CD4-positive, alpha-beta T cell (primary cell): ENCODE results near the gene PPDPF. TPM values are rescaled to one million over a fixed set of nuclear protein-coding genes. Genes with fewer than 3 reads are reported as not detected.

ENCODE experiments used
- ATAC-seq: fragments of 200-7000 bp; cut with Tn5 transposase; one replicate; pipeline ENCODE4 v1.10.0; 2022; ENCODE audit warnings: mild to moderate bottlenecking; ENCODE audit not compliant: poor library complexity
- CTCF ChIA-PET: fragments of 350-600 bp; sonication (Branson Sonifier 250); formaldehyde crosslinking; loops from one replicate; lab custom pipeline; 2021; ENCODE audit warnings: antibody characterized with exemption, inconsistent platforms; lab: Charles Lee
- POLR2A ChIA-PET: fragments of 350-600 bp; sonication (Branson Sonifier 250); formaldehyde crosslinking; loops from one replicate; lab custom pipeline; 2021; ENCODE audit warnings: antibody characterized with exemption, inconsistent platforms; lab: Charles Lee
- DNase-seq, 14 experiments: peaks; one replicate each; pipeline ENCODE4 v3.0.0-alpha.2; 2013 to 2020; ENCODE audit warnings: mixed read lengths in 2 of 14
- H3K27ac ChIP-seq, 2 donors: one replicate each; pipeline versions ENCODE4 v1.5.1 to v1.7.0; 2013; ENCODE audit warnings: low read length in 2 of 2, low read depth in 1 of 2, mild to moderate bottlenecking in 1 of 2
- H3K27me3 ChIP-seq, 2 experiments: 1 replicate in 1 of 2; 2 replicates in 1 of 2; pipeline versions ENCODE4 v1.6.1 to v1.7.0; 2013; ENCODE audit warnings: low read length in 2 of 2, control low read depth in 1 of 2, mild to moderate bottlenecking in 1 of 2, moderate library complexity in 1 of 2; ENCODE audit not compliant: insufficient read depth in 2 of 2, control insufficient read depth in 1 of 2
- H3K36me3 ChIP-seq: one replicate; pipeline ENCODE4 v1.6.1; 2013; ENCODE audit warnings: low read length, control low read depth; ENCODE audit not compliant: insufficient read depth
- H3K4me1 ChIP-seq: one replicate; pipeline ENCODE4 v1.6.1; 2013; ENCODE audit warnings: low read length, control low read depth; ENCODE audit not compliant: insufficient read depth
- H3K4me3 ChIP-seq: one replicate; pipeline ENCODE4 v1.5.1; 2013; ENCODE audit warnings: mild to moderate bottlenecking, low read length, moderate library complexity
- H3K9me3 ChIP-seq, 2 experiments: 1 replicate in 1 of 2; 2 replicates in 1 of 2; pipeline versions ENCODE4 v1.6.1 to v1.7.0; 2013; ENCODE audit warnings: low read length in 2 of 2, mild to moderate bottlenecking in 2 of 2, control low read depth in 1 of 2, moderate library complexity in 1 of 2; ENCODE audit not compliant: control insufficient read depth in 1 of 2, insufficient read depth in 1 of 2
- H3K27ac Mint-ChIP-seq: one replicate; pipeline ENCODE4 v1.8.0; 2020; ENCODE audit warnings: mixed read lengths
- H3K27me3 Mint-ChIP-seq: one replicate; pipeline ENCODE4 v1.8.0; 2021; ENCODE audit warnings: mixed read lengths
- H3K36me3 Mint-ChIP-seq: one replicate; pipeline ENCODE4 v1.8.0; 2021; ENCODE audit warnings: low read depth, mixed read lengths
- H3K4me1 Mint-ChIP-seq: one replicate; pipeline ENCODE4 v1.8.0; 2021; ENCODE audit warnings: low read depth, mixed read lengths
- H3K4me3 Mint-ChIP-seq: one replicate; pipeline ENCODE4 v1.8.0; 2020; ENCODE audit warnings: mild to moderate bottlenecking, mixed read lengths
- H3K9me3 Mint-ChIP-seq: one replicate; pipeline ENCODE4 v1.8.0; 2020; ENCODE audit warnings: mixed read lengths
- intact Hi-C, 2 experiments: fragments of 100-400 bp; cut with DNase I in 1 of 2; cut with micrococcal nuclease in 1 of 2; formaldehyde crosslinking; loops; one replicate each; pipeline versions ENCODE4 v1.15.1 to v1.9.0; 2023 to 2025; cut with DNase I, micrococcal nuclease
- total RNA-seq, 174 experiments: library from RNA in 2 of 174; stranded (reverse) in 2 of 174; gene quantifications; one replicate each; pipeline ENCODE4 v1.2.3 and lab custom pipeline; 2021 to 2026
- TF ChIP-seq, protein P1 (sequence below): fragments of 200-600 bp; IDR thresholded peaks from one replicate; pipeline ENCODE4 v1.8.0; 2022; ENCODE audit warnings: antibody characterized with exemption, mild to moderate bottlenecking

The PPDPF gene
- total RNA-seq, 2 experiments from 2014 or later, result 249 to 251 TPM

- TF ChIP-seq, protein P1, sequence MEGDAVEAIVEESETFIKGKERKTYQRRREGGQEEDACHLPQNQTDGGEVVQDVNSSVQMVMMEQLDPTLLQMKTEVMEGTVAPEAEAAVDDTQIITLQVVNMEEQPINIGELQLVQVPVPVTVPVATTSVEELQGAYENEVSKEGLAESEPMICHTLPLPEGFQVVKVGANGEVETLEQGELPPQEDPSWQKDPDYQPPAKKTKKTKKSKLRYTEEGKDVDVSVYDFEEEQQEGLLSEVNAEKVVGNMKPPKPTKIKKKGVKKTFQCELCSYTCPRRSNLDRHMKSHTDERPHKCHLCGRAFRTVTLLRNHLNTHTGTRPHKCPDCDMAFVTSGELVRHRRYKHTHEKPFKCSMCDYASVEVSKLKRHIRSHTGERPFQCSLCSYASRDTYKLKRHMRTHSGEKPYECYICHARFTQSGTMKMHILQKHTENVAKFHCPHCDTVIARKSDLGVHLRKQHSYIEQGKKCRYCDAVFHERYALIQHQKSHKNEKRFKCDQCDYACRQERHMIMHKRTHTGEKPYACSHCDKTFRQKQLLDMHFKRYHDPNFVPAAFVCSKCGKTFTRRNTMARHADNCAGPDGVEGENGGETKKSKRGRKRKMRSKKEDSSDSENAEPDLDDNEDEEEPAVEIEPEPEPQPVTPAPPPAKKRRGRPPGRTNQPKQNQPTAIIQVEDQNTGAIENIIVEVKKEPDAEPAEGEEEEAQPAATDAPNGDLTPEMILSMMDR, result no peak
- no peak overlapping the region for H3K4me3 ChIP-seq
- Mint-ChIP-seq H3K4me3 (no peak overlapping the region), H3K27me3 (peaks cover 26% of the 10 kb centered on the region), H3K4me1 (no peaks in the 10 kb centered on the region), H3K36me3 (no peaks in the 10 kb centered on the region), H3K27ac (no peak overlapping the region), H3K9me3 (no peaks in the 10 kb centered on the region)
- H3K27ac ChIP-seq, result no peak overlapping the region
- H3K4me1 ChIP-seq, result peaks cover 6% of the 10 kb centered on the region
- H3K27me3 ChIP-seq, result peaks cover 20 to 30% of the 10 kb centered on the region in 2 experiments
- peaks cover 0 to 22% of the 10 kb centered on the region in 2 experiments for H3K9me3 ChIP-seq
- intact Hi-C loops, result no loop called here
- POLR2A ChIA-PET, result no interaction called here
- ATAC-seq (no peak), DNase-seq (no peak)
- CTCF ChIA-PET, result no interaction called here
- no peaks in the 10 kb centered on the region for H3K36me3 ChIP-seq
These were observed 29.5 kb upstream of the PPDPF start for GRCh38 chr20:63491078-63491477.

DNA sequence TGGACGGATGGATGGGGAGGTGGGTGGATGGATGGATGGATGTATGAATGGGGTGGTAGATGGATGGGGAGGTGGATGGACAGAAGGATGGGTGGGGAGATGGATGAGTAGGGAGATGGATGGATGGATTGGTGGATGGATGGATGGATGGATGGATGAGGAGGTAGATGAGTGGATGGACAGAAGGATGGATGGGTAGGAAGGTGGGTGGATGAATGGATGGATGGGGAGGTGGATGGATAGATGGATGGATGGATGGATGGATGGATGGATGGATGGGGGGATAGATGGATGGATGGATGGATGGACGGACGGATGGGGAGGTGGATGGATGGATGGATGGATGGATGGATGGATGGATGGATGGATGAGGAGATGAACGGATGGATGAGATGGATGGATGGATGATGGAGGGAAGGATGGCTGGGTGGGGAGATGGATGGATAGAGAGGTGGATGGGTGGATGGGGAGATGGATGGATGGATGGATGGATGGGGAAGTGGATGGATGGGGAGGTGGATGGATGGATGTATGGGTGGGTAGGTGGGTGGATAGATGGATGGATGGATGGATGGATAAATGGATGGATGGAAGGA is 28.8 kb upstream of the PPDPF start:
- H3K36me3 ChIP-seq, result no peaks in the 10 kb centered on the region
- TF ChIP-seq, protein P1, result no peak
- no peaks in the 10 kb centered on the region for H3K9me3 Mint-ChIP-seq
- H3K27ac ChIP-seq, result no peak overlapping the region
- H3K4me3 Mint-ChIP-seq, result no peak overlapping the region
- no peak overlapping the region for H3K27ac Mint-ChIP-seq
- CTCF ChIA-PET, result no interaction called here
- POLR2A ChIA-PET, result no interaction called here
- no peak for DNase-seq
- intact Hi-C loops, result no loop called here
- H3K36me3 Mint-ChIP-seq, result no peaks in the 10 kb centered on the region
- peaks cover 24% of the 10 kb centered on the region for H3K27me3 Mint-ChIP-seq
- no peak for ATAC-seq
- H3K9me3 ChIP-seq, result peaks cover 0 to 16% of the 10 kb centered on the region in 2 experiments
- H3K27me3 ChIP-seq, result peaks cover 25 to 31% of the 10 kb centered on the region in 2 experiments
- H3K4me1 Mint-ChIP-seq, result peaks cover under 1% of the 10 kb centered on the region
- H3K4me3 ChIP-seq, result no peak overlapping the region
- peaks cover 12% of the 10 kb centered on the region for H3K4me1 ChIP-seq

- Mint-ChIP-seq H3K27ac (no peak overlapping the region), H3K4me1 (peaks cover 5% of the 10 kb centered on the region), H3K4me3 (no peak overlapping the region), H3K36me3 (no peaks in the 10 kb centered on the region), H3K9me3 (no peaks in the 10 kb centered on the region), H3K27me3 (peaks cover 32% of the 10 kb centered on the region)
- intact Hi-C loops, result no loop called here
- Histone ChIP-seq H3K36me3 (no peaks in the 10 kb centered on the region), H3K4me1 (peaks cover 13% of the 10 kb centered on the region), H3K9me3 (peaks cover 0 to 15% of the 10 kb centered on the region in 2 experiments), H3K4me3 (no peak overlapping the region), H3K27me3 (peaks cover 28 to 32% of the 10 kb centered on the region in 2 experiments), H3K27ac (no peak overlapping the region)
- ChIA-PET CTCF (no interaction called here), POLR2A (no interaction called here)
- TF ChIP-seq, protein P1, result no peak
- ATAC-seq (no peak), DNase-seq (no peak)
These were observed 28.0 kb upstream of the PPDPF start for GRCh38 chr20:63492518-63492917.
